Measurements from ENCODE around the gene SNX6. TPM values are rescaled to one million over a fixed set of nuclear protein-coding genes. Genes with fewer than 3 reads are reported as not detected.
"Not testable (repeated sequence)": the region's sequence is repeated elsewhere in the genome, so short reads cannot be mapped to it uniquely, and the experiment has no call there.

SNX6 gene
- total and polyA plus RNA-seq, 4 donors: 14.7 to 79.4 (median 52.0) TPM

DNA sequence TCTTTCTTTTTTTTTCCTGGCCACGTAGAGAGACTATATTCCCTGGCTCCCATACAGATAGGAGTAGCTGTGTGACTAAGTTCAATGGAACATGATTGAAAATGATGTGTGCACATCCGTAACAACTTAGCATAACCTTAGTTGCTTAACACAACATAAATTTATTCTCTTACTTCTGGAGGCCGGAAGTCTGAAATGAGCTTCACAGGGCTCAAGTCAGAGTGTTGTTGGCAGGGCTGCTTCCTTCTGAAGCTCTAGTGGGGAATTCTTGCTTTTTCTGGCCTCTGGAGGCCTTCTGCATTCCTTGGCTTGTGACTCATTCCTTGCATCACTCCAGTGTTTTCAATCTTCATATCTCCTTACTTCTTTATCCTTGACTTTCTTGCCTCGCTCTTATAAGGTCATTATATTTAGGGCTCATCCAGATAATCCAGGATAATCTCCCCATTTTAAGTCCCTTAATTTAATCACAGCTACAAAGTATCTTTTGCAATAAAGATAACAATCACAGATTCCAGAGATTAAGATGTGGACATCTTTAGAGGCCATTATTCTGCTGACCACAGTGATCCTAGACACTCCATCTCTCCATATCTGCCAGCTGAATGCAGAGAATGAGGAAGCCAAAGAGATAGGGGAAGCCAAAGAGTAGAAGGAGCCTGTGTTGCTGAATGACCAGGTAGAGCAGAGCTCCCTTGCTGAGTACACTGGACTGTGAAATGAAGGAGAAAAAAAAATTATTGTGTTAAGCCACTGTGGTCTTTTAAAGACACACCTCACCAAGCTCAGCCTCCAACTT lies 21.0 kb upstream of the SNX6 start:
- ATAC-seq (ENCODE audit: insufficient read depth, low FRiP score) (peak; percentile 74), DNase-seq (peak in 1 of 3 donors; percentile 26)
- Histone ChIP-seq H3K36me3 (ENCODE audit: control insufficient read depth in 4 of 4, insufficient read depth in 4 of 4, low read length in 4 of 4) (no peaks in the 10 kb centered on the region), H3K27me3 (ENCODE audit: control insufficient read depth in 3 of 3, insufficient read depth in 3 of 3, low read length in 2 of 3) (no peaks in the 10 kb centered on the region), H3K27ac (ENCODE audit: low read depth in 1 of 2, low read length in 1 of 2) (no peak overlapping the region), H3K4me3 (no peak overlapping the region), H3K4me1 (ENCODE audit: control insufficient read depth in 5 of 5, insufficient read depth in 5 of 5, low read length in 5 of 5) (no peaks in the 10 kb centered on the region), H3K9me3 (ENCODE audit: control insufficient read depth in 4 of 4, insufficient read depth in 3 of 4, low read length in 3 of 4) (peaks cover 0 to 3% (median 0%) of the 10 kb centered on the region in 4 donors), H3K9ac (ENCODE audit: insufficient read depth in 1 of 2, low read length in 2 of 2) (no peak overlapping the region)
- TF ChIP-seq, protein P1, sequence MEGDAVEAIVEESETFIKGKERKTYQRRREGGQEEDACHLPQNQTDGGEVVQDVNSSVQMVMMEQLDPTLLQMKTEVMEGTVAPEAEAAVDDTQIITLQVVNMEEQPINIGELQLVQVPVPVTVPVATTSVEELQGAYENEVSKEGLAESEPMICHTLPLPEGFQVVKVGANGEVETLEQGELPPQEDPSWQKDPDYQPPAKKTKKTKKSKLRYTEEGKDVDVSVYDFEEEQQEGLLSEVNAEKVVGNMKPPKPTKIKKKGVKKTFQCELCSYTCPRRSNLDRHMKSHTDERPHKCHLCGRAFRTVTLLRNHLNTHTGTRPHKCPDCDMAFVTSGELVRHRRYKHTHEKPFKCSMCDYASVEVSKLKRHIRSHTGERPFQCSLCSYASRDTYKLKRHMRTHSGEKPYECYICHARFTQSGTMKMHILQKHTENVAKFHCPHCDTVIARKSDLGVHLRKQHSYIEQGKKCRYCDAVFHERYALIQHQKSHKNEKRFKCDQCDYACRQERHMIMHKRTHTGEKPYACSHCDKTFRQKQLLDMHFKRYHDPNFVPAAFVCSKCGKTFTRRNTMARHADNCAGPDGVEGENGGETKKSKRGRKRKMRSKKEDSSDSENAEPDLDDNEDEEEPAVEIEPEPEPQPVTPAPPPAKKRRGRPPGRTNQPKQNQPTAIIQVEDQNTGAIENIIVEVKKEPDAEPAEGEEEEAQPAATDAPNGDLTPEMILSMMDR (IDR thresholded peaks at IDR 0.05; ENCODE audit: control extremely low read depth, extremely low read depth): no peak
- WGBS, 2 donors: 77 to 87% methylated on average over 4 of the region's 4 CpGs

DNA sequence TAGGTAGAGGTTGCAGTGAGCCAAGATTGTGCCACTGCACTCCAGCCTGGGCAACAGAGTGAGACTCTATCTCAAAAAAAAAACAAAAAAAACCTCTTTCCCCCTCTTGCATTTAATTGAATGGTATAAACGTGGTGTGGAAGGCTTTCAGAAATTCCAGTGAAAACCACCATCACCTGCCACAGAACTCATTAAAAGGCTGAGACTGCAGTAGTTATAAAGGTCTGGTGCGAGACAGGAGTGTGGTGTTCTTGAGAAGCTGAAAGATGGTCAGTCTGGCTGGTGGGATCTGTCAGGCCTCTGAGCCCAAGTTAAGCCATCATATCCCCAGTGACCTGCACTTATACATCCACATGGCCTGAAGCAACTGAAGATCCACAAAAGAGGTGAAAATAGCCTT lies 20.1 kb upstream of the SNX6 start:
- ATAC-seq (ENCODE audit: insufficient read depth, low FRiP score); H3K9me3 ChIP-seq (ENCODE audit: control insufficient read depth in 4 of 4, insufficient read depth in 3 of 4, low read length in 3 of 4); H3K9ac ChIP-seq (ENCODE audit: insufficient read depth in 1 of 2, low read length in 2 of 2); H3K36me3 ChIP-seq (ENCODE audit: control insufficient read depth in 4 of 4, insufficient read depth in 4 of 4, low read length in 4 of 4); DNase-seq; H3K27ac ChIP-seq (ENCODE audit: low read depth in 1 of 2, low read length in 1 of 2); H3K27me3 ChIP-seq (ENCODE audit: control insufficient read depth in 3 of 3, insufficient read depth in 3 of 3, low read length in 2 of 3); H3K4me3 ChIP-seq; H3K4me1 ChIP-seq (ENCODE audit: control insufficient read depth in 5 of 5, insufficient read depth in 5 of 5, low read length in 5 of 5): not testable (repeated sequence)
- WGBS, 2 donors: 89 to 93% methylated on average over 2 of the region's 2 CpGs

DNA sequence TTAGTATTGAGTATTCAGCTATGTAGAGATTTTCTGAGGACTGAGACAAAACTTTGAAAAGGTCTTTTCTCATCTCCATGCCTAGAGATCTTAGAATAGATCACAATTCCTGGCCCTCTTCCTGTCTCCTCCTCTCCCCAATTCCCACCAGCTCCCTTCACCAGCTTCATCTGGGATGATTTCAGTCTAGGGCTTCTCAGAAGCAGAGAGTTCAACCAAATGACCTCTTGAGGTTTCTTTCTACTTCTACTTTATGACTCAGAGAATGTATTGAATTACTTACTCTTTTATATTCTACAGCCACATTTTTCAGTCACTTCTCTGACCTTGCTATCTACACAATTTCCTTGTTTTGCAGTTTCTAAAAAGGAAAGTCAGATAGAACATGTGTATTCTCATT lies 19.4 kb upstream of the SNX6 start:
- Histone ChIP-seq H3K9ac (ENCODE audit: insufficient read depth in 1 of 2, low read length in 2 of 2) (no peak overlapping the region), H3K4me1 (ENCODE audit: control insufficient read depth in 5 of 5, insufficient read depth in 5 of 5, low read length in 5 of 5) (no peaks in the 10 kb centered on the region), H3K27ac (ENCODE audit: low read depth in 1 of 2, low read length in 1 of 2) (no peak overlapping the region), H3K36me3 (ENCODE audit: control insufficient read depth in 4 of 4, insufficient read depth in 4 of 4, low read length in 4 of 4) (no peaks in the 10 kb centered on the region), H3K9me3 (ENCODE audit: control insufficient read depth in 4 of 4, insufficient read depth in 3 of 4, low read length in 3 of 4) (peaks cover 0 to 3% (median 0%) of the 10 kb centered on the region in 4 donors), H3K27me3 (ENCODE audit: control insufficient read depth in 3 of 3, insufficient read depth in 3 of 3, low read length in 2 of 3) (no peaks in the 10 kb centered on the region), H3K4me3 (no peak overlapping the region)
- ATAC-seq (ENCODE audit: insufficient read depth, low FRiP score) (no peak), DNase-seq (no peak)
- TF ChIP-seq, protein P1 (IDR thresholded peaks at IDR 0.05; ENCODE audit: control extremely low read depth, extremely low read depth): no peak

DNA sequence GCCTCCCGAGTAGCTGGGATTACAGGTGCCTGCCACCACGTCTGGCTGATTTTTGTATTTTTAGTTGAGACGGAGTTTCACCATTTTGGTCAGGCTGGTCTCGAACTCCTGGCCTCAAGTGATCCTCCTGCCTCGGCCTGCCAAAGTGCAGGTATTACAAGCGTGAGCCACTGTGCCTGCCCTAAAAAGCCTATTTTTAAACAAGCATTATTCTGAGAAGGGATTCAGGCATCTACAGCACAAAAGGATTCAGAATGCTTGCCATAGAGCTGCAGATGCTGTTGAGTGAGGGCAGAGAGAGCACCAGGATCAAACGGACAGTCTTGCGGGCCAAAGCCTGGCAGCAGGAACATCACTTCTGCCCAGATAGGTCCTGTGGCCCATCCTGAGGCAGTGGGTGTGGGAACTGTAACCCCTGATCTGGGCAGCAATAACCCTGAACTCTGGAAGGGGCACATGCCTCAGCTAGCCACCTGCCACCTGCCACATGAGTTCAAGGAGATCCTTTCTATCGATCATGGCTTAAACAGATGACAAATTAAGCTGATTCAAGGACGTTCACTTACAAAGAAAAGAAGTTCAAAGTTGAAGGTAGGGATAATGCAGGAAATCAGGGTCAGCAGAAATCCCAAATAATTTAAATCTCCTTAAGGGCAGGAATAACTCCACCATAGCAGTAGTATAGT lies 16.8 kb upstream of the SNX6 start:
- H3K4me3 ChIP-seq: no peak overlapping the region
- no peak for DNase-seq
- ATAC-seq (ENCODE audit: insufficient read depth, low FRiP score): no peak

More for the DNA sequence above, 16.8 kb upstream of the SNX6 start:
- H3K27ac ChIP-seq (ENCODE audit: low read depth in 1 of 2, low read length in 1 of 2): no peak overlapping the region
- no peak overlapping the region for H3K9ac ChIP-seq (ENCODE audit: insufficient read depth in 1 of 2, low read length in 2 of 2)
- H3K4me1 ChIP-seq (ENCODE audit: control insufficient read depth in 5 of 5, insufficient read depth in 5 of 5, low read length in 5 of 5): no peaks in the 10 kb centered on the region
- no peaks in the 10 kb centered on the region for H3K36me3 ChIP-seq (ENCODE audit: control insufficient read depth in 4 of 4, insufficient read depth in 4 of 4, low read length in 4 of 4)
- no peaks in the 10 kb centered on the region for H3K27me3 ChIP-seq (ENCODE audit: control insufficient read depth in 3 of 3, insufficient read depth in 3 of 3, low read length in 2 of 3)
- WGBS, 2 donors: 89 to 93% methylated on average over 10 of the region's 10 CpGs
- peaks cover 0 to 3% (median 0%) of the 10 kb centered on the region in 4 donors for H3K9me3 ChIP-seq (ENCODE audit: control insufficient read depth in 4 of 4, insufficient read depth in 3 of 4, low read length in 3 of 4)
- TF ChIP-seq, protein P1 (IDR thresholded peaks at IDR 0.05; ENCODE audit: control extremely low read depth, extremely low read depth): no peak
